ENCODE data around the gene POLR3G.
A peak's percentile ranks its signal among the peaks of the same experiment; 100 is the strongest.

Gene POLR3G

GRCh38 chr5:90518661-90519060 lies 44.0 kb downstream of the POLR3G start:
- TF ChIP-seq CTCF (IDR thresholded peaks at IDR 0.05; ENCODE audit: low read depth, low read length, missing control alignments) = no peak
- DNase-seq (ENCODE audit: extremely low read depth, low read depth) = peak; percentile 20
- no peak overlapping the region for H3K4me3 ChIP-seq (replicated peaks; ENCODE audit: low read depth, low read length)

GRCh38 chr5:90519081-90519480 lies 44.4 kb downstream of the POLR3G start:
- no peak for DNase-seq (ENCODE audit: extremely low read depth, low read depth)
- no peak for TF ChIP-seq CTCF (IDR thresholded peaks at IDR 0.05; ENCODE audit: low read depth, low read length, missing control alignments)
- H3K4me3 ChIP-seq (replicated peaks; ENCODE audit: low read depth, low read length) = no peak overlapping the region

GRCh38 chr5:90528601-90529193 lies 54.0 kb downstream of the POLR3G start:
- H3K4me3 ChIP-seq (replicated peaks; ENCODE audit: low read depth, low read length) = peak overlapping the region; percentile 90
- TF ChIP-seq CTCF (IDR thresholded peaks at IDR 0.05; ENCODE audit: low read depth, low read length, missing control alignments) = no peak
- DNase-seq (ENCODE audit: extremely low read depth, low read depth) = no peak

GRCh38 chr5:90529194-90529938 lies 54.7 kb downstream of the POLR3G start, which contains the start of gene LYSMD3:
LYSMD3 (minus strand) TSS chr5:90529584; CDS start chr5:90525289, 4,295 bp downstream.
- peak; percentile 84 for DNase-seq (ENCODE audit: extremely low read depth, low read depth)
- no peak for TF ChIP-seq CTCF (IDR thresholded peaks at IDR 0.05; ENCODE audit: low read depth, low read length, missing control alignments)
- H3K4me3 ChIP-seq (replicated peaks; ENCODE audit: low read depth, low read length) = peak within 1 kb of the TSS; percentile 90

- DNase-seq (ENCODE audit: extremely low read depth, low read depth) = peak; percentile 59
- TF ChIP-seq CTCF (IDR thresholded peaks at IDR 0.05; ENCODE audit: low read depth, low read length, missing control alignments) = peak; percentile 69
- H3K4me3 ChIP-seq (replicated peaks; ENCODE audit: low read depth, low read length) = peak overlapping the region; percentile 90
These were observed 55.4 kb downstream of the POLR3G start for GRCh38 chr5:90529939-90530677.

GRCh38 chr5:90530736-90531487 lies 56.2 kb downstream of the POLR3G start:
- TF ChIP-seq CTCF (IDR thresholded peaks at IDR 0.05; ENCODE audit: low read depth, low read length, missing control alignments) = no peak
- DNase-seq (ENCODE audit: extremely low read depth, low read depth) = no peak
- H3K4me3 ChIP-seq (replicated peaks; ENCODE audit: low read depth, low read length) = no peak overlapping the region

Measured in HFF-Myc (cell line).